ENCODE data around the gene SORCS2.

SORCS2 gene

DNA sequence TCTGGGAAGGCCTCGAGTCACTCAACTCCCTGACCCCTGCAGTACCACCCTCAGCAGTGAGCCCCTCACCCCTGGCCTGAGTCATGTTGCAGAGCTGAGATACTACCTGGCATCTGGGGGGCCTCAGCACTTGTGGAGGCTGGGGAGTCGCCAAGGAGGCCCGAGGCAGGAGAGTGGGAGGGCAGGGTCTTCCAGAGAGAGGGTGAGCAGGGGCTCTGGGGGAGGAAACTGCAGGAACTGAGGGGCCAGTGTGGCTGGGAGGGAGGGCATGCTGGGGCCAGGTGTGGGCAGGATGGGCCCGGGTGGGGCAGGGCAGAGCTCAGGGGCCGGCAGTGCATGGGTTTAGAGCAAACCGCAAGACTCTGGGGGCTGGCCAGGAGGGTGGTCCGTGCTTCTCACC, 59.7 kb downstream of the SORCS2 start:
- no peak overlapping the region for H3K27ac ChIP-seq (ENCODE audit: low read depth, low read length)
- no peak overlapping the region for H3K4me3 ChIP-seq (ENCODE audit: low read depth, low read length)
- no peak overlapping the region for H4K8ac ChIP-seq (ENCODE audit: low read depth, low read length)
- H3K79me2 ChIP-seq (ENCODE audit: control insufficient read depth, insufficient read depth, low read length, poor library complexity), result no peaks in the 10 kb centered on the region
- H2AK5ac ChIP-seq (ENCODE audit: low read length), result no peak overlapping the region
- no peak overlapping the region for H3K18ac ChIP-seq (ENCODE audit: low read length)
- no peak overlapping the region for H2AFZ ChIP-seq (ENCODE audit: insufficient read depth, low read length, poor library complexity)
- H3K79me1 ChIP-seq (ENCODE audit: low read length), result no peaks in the 10 kb centered on the region
- H3K4ac ChIP-seq (ENCODE audit: low read depth, low read length), result no peak overlapping the region
- no CpG with 5 or more reads among the region's 7 CpGs for WGBS (ENCODE audit: extremely low coverage, insufficient coverage, insufficient read length)
- DNase-seq, result no peak
- H3K14ac ChIP-seq (ENCODE audit: low read length), result no peak overlapping the region
- H3K4me2 ChIP-seq (ENCODE audit: low read length), result no peak overlapping the region
- no peak overlapping the region for H3K23ac ChIP-seq (ENCODE audit: low read length)
- H3K4me1 ChIP-seq (ENCODE audit: control insufficient read depth in 1 of 2, insufficient read depth in 2 of 2, low read length in 2 of 2), result peaks cover 0 to 4% of the 10 kb centered on the region in 2 experiments
- H2BK5ac ChIP-seq (ENCODE audit: low read depth, low read length, poor library complexity), result no peak overlapping the region
- H2BK120ac ChIP-seq (ENCODE audit: insufficient read depth, low read length, poor library complexity), result no peak overlapping the region
- no peak overlapping the region for H2BK12ac ChIP-seq (ENCODE audit: low read length)
- peaks cover 2% of the 10 kb centered on the region for H3K9me3 ChIP-seq (ENCODE audit: insufficient read depth, low read depth, low read length)
- no peaks in the 10 kb centered on the region for H3K27me3 ChIP-seq (ENCODE audit: insufficient read depth, low read length)
- no peak overlapping the region for H4K91ac ChIP-seq (ENCODE audit: low read depth, low read length)
- no peak overlapping the region for H3K9ac ChIP-seq (ENCODE audit: low read length)
- H4K12ac ChIP-seq (ENCODE audit: low read depth, low read length), result no peak overlapping the region
- H3K36me3 ChIP-seq (ENCODE audit: control insufficient read depth in 1 of 2, insufficient read depth in 2 of 2, low read length in 2 of 2), result no peaks in the 10 kb centered on the region

GRCh38 chr4:7252510-7253340, 60.4 kb downstream of the SORCS2 start:
- H2BK12ac ChIP-seq (ENCODE audit: low read length), result no peak overlapping the region
- H3K4me2 ChIP-seq (ENCODE audit: low read length), result no peak overlapping the region
- H3K14ac ChIP-seq (ENCODE audit: low read length), result no peak overlapping the region
- WGBS (ENCODE audit: extremely low coverage, insufficient coverage, insufficient read length), result no CpG with 5 or more reads among the region's 15 CpGs
- peaks cover 0 to 4% of the 10 kb centered on the region in 2 experiments for H3K4me1 ChIP-seq (ENCODE audit: control insufficient read depth in 1 of 2, insufficient read depth in 2 of 2, low read length in 2 of 2)
- H4K8ac ChIP-seq (ENCODE audit: low read depth, low read length), result no peak overlapping the region
- no peak overlapping the region for H3K4ac ChIP-seq (ENCODE audit: low read depth, low read length)
- H3K4me3 ChIP-seq (ENCODE audit: low read depth, low read length), result no peak overlapping the region
- H3K18ac ChIP-seq (ENCODE audit: low read length), result no peak overlapping the region
- H3K9me3 ChIP-seq (ENCODE audit: insufficient read depth, low read depth, low read length), result peaks cover 2% of the 10 kb centered on the region
- H2AFZ ChIP-seq (ENCODE audit: insufficient read depth, low read length, poor library complexity), result no peak overlapping the region
- no peaks in the 10 kb centered on the region for H3K79me2 ChIP-seq (ENCODE audit: control insufficient read depth, insufficient read depth, low read length, poor library complexity)
- no peaks in the 10 kb centered on the region for H3K36me3 ChIP-seq (ENCODE audit: control insufficient read depth in 1 of 2, insufficient read depth in 2 of 2, low read length in 2 of 2)
- H3K27me3 ChIP-seq (ENCODE audit: insufficient read depth, low read length), result no peaks in the 10 kb centered on the region
- H2BK5ac ChIP-seq (ENCODE audit: low read depth, low read length, poor library complexity), result no peak overlapping the region
- no peak overlapping the region for H3K23ac ChIP-seq (ENCODE audit: low read length)
- no peaks in the 10 kb centered on the region for H3K79me1 ChIP-seq (ENCODE audit: low read length)
- no peak overlapping the region for H4K91ac ChIP-seq (ENCODE audit: low read depth, low read length)
- no peak overlapping the region for H3K9ac ChIP-seq (ENCODE audit: low read length)
- no peak overlapping the region for H2BK120ac ChIP-seq (ENCODE audit: insufficient read depth, low read length, poor library complexity)
- H3K27ac ChIP-seq (ENCODE audit: low read depth, low read length), result no peak overlapping the region
- DNase-seq, result no peak
- H4K12ac ChIP-seq (ENCODE audit: low read depth, low read length), result no peak overlapping the region
- no peak overlapping the region for H2AK5ac ChIP-seq (ENCODE audit: low read length)

DNA sequence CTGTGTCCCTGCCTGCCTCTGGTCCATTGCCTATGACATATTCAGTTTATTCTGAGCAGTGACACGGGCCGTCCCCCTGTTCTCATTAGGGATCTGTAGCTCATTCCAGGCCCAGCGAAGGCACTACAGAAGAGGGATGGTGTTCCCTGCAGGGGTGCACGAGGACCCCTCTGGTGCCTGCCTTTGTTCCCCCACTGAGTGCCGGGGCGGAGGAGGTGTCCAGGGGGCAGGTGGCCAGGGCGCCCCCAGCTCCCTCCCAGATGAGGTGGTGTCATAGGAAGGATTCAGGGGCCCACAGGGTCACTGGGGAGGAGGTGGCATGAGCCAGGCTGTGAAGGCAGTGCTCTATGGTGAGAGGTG, 61.0 kb downstream of the SORCS2 start:
- H3K4me2 ChIP-seq (ENCODE audit: low read length), result no peak overlapping the region
- H3K23ac ChIP-seq (ENCODE audit: low read length), result no peak overlapping the region
- no peak overlapping the region for H3K4me3 ChIP-seq (ENCODE audit: low read depth, low read length)
- H3K79me1 ChIP-seq (ENCODE audit: low read length), result no peaks in the 10 kb centered on the region
- no peak overlapping the region for H4K8ac ChIP-seq (ENCODE audit: low read depth, low read length)
- no peaks in the 10 kb centered on the region for H3K9me3 ChIP-seq (ENCODE audit: insufficient read depth, low read depth, low read length)
- H3K9ac ChIP-seq (ENCODE audit: low read length), result no peak overlapping the region
- H4K91ac ChIP-seq (ENCODE audit: low read depth, low read length), result no peak overlapping the region
- H3K4ac ChIP-seq (ENCODE audit: low read depth, low read length), result no peak overlapping the region
- no peak overlapping the region for H3K14ac ChIP-seq (ENCODE audit: low read length)
- no peak overlapping the region for H2AFZ ChIP-seq (ENCODE audit: insufficient read depth, low read length, poor library complexity)
- peaks cover 0 to 4% of the 10 kb centered on the region in 2 experiments for H3K4me1 ChIP-seq (ENCODE audit: control insufficient read depth in 1 of 2, insufficient read depth in 2 of 2, low read length in 2 of 2)
- no peak overlapping the region for H2BK120ac ChIP-seq (ENCODE audit: insufficient read depth, low read length, poor library complexity)
- H3K79me2 ChIP-seq (ENCODE audit: control insufficient read depth, insufficient read depth, low read length, poor library complexity), result no peaks in the 10 kb centered on the region
- H3K36me3 ChIP-seq (ENCODE audit: control insufficient read depth in 1 of 2, insufficient read depth in 2 of 2, low read length in 2 of 2), result no peaks in the 10 kb centered on the region
- H3K18ac ChIP-seq (ENCODE audit: low read length), result no peak overlapping the region
- no peaks in the 10 kb centered on the region for H3K27me3 ChIP-seq (ENCODE audit: insufficient read depth, low read length)
- whole genome bisulfite sequencing (ENCODE audit: extremely low coverage, insufficient coverage, insufficient read length), result no CpG with 5 or more reads among the region's 7 CpGs
- H4K12ac ChIP-seq (ENCODE audit: low read depth, low read length), result no peak overlapping the region
- DNase-seq, result no peak
- H3K27ac ChIP-seq (ENCODE audit: low read depth, low read length), result no peak overlapping the region
- H2BK5ac ChIP-seq (ENCODE audit: low read depth, low read length, poor library complexity), result no peak overlapping the region
- H2BK12ac ChIP-seq (ENCODE audit: low read length), result no peak overlapping the region
- H2AK5ac ChIP-seq (ENCODE audit: low read length), result no peak overlapping the region

DNA sequence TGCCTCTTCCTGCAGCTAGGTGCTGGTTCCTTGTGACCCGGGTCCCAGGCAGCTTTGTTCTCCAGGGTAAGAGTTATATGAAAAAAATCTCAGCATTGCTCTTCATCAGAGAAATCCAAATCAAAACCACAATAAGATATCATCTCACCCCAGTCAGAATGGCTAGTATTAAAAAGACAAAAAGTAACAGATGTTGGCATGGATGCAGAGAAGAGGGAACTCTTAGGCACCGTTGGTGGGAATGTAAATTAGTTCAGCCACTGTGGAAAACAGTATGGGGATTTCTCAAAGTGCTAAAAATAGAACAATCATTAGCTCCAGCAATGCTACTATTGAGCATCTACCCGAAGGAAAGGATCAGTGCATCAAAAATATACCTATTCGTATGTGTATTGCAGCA, 61.5 kb downstream of the SORCS2 start:
- Histone ChIP-seq H3K4me3 (ENCODE audit: low read depth, low read length) (no peak overlapping the region), H3K4ac (ENCODE audit: low read depth, low read length) (no peak overlapping the region), H3K4me1 (ENCODE audit: control insufficient read depth in 1 of 2, insufficient read depth in 2 of 2, low read length in 2 of 2) (peaks cover 0 to 4% of the 10 kb centered on the region in 2 experiments), H2BK120ac (ENCODE audit: insufficient read depth, low read length, poor library complexity) (no peak overlapping the region), H3K79me1 (ENCODE audit: low read length) (no peaks in the 10 kb centered on the region), H2AFZ (ENCODE audit: insufficient read depth, low read length, poor library complexity) (no peak overlapping the region), H3K23ac (ENCODE audit: low read length) (no peak overlapping the region), H3K14ac (ENCODE audit: low read length) (no peak overlapping the region), H4K91ac (ENCODE audit: low read depth, low read length) (no peak overlapping the region), H3K79me2 (ENCODE audit: control insufficient read depth, insufficient read depth, low read length, poor library complexity) (no peaks in the 10 kb centered on the region), H3K4me2 (ENCODE audit: low read length) (no peak overlapping the region), H4K8ac (ENCODE audit: low read depth, low read length) (no peak overlapping the region), H2AK5ac (ENCODE audit: low read length) (no peak overlapping the region), H3K36me3 (ENCODE audit: control insufficient read depth in 1 of 2, insufficient read depth in 2 of 2, low read length in 2 of 2) (no peaks in the 10 kb centered on the region), H3K9ac (ENCODE audit: low read length) (no peak overlapping the region), H2BK12ac (ENCODE audit: low read length) (no peak overlapping the region), H2BK5ac (ENCODE audit: low read depth, low read length, poor library complexity) (no peak overlapping the region), H3K9me3 (ENCODE audit: insufficient read depth, low read depth, low read length) (no peaks in the 10 kb centered on the region), H3K27ac (ENCODE audit: low read depth, low read length) (no peak overlapping the region), H3K27me3 (ENCODE audit: insufficient read depth, low read length) (no peaks in the 10 kb centered on the region), H4K12ac (ENCODE audit: low read depth, low read length) (no peak overlapping the region), H3K18ac (ENCODE audit: low read length) (no peak overlapping the region)
- WGBS (ENCODE audit: extremely low coverage, insufficient coverage, insufficient read length), result no CpG with 5 or more reads among the region's 4 CpGs
- no peak for DNase-seq

All from trophoblast cell (in vitro differentiated cells and primary cell).